ENCODE data around the gene ASIC2. TPM values are rescaled to one million over a fixed set of nuclear protein-coding genes. Genes with fewer than 3 reads are reported as not detected.

The ASIC2 gene
- total RNA-seq, 1 experiment from 2014 or later: 0.74 TPM

- H2BK20ac ChIP-seq (ENCODE audit: low read depth, low read length, poor library complexity, severe bottlenecking): no peak overlapping the region
- H3K9me3 ChIP-seq (ENCODE audit: control insufficient read depth, low read depth, low read length): no peaks in the 10 kb centered on the region
- H3K18ac ChIP-seq (ENCODE audit: insufficient read length, low read depth, low read length): no peak overlapping the region
- H3K4ac ChIP-seq (ENCODE audit: low read depth, low read length): no peak overlapping the region
- Mint-ChIP-seq H3K36me3 (ENCODE audit: insufficient read depth in 1 of 3, low read depth in 3 of 3) (no peaks in the 10 kb centered on the region), H3K4me1 (no peaks in the 10 kb centered on the region), H3K27me3 (ENCODE audit: low read depth) (peaks cover 33% of the 10 kb centered on the region), H3K4me3 (no peak overlapping the region), H3K27ac (no peak overlapping the region), H3K9me3 (no peaks in the 10 kb centered on the region)
- no peak overlapping the region for H2BK120ac ChIP-seq (ENCODE audit: low read depth, low read length, poor library complexity, severe bottlenecking)
- no peak overlapping the region for H2BK12ac ChIP-seq (ENCODE audit: insufficient read length, low read depth, low read length)
- H3K27me3 ChIP-seq (ENCODE audit: insufficient read depth, low read length): no peaks in the 10 kb centered on the region
- no CpG with 5 or more reads among the region's 2 CpGs for WGBS (ENCODE audit: extremely low coverage, insufficient read length, low lambda C conversion rate)
- no peak overlapping the region for H2AFZ ChIP-seq (ENCODE audit: low read length)
- no peak overlapping the region for H3T11ph ChIP-seq (ENCODE audit: low read length)
- no peak overlapping the region for H2AK5ac ChIP-seq (ENCODE audit: insufficient read length, low read length)
- H3K23ac ChIP-seq (ENCODE audit: insufficient read length, low read depth, low read length): no peak overlapping the region
- peaks cover 4% of the 10 kb centered on the region for H4K20me1 ChIP-seq (ENCODE audit: control insufficient read depth, insufficient read depth, insufficient read length)
- H4K8ac ChIP-seq (replicated peaks; ENCODE audit: insufficient read length, low read depth, low read length): no peak overlapping the region
- DNase-seq: no peak
- no peak for TF ChIP-seq CTCF (conservative IDR thresholded peaks at IDR 0.05)
- H2BK15ac ChIP-seq (ENCODE audit: low read depth, low read length): no peak overlapping the region
- H3K4me2 ChIP-seq (ENCODE audit: insufficient read depth, insufficient read length, low read length): no peak overlapping the region
- no peaks in the 10 kb centered on the region for H3K4me1 ChIP-seq (ENCODE audit: insufficient read depth, low read length)
- H4K5ac ChIP-seq (ENCODE audit: insufficient read length, low read depth, low read length): no peak overlapping the region
- H3K9ac ChIP-seq (ENCODE audit: extremely low read depth, insufficient read length, low read length): no peak overlapping the region
- H3K14ac ChIP-seq (ENCODE audit: insufficient read depth, low read length): no peak overlapping the region
- no peak overlapping the region for H3K27ac ChIP-seq (ENCODE audit: insufficient read length, low read depth, low read length)
- no peaks in the 10 kb centered on the region for H3K79me2 ChIP-seq (ENCODE audit: insufficient read depth, low read length)
- no peak overlapping the region for H4K91ac ChIP-seq (ENCODE audit: insufficient read length, low read depth, low read length)
- no peak overlapping the region for H2BK5ac ChIP-seq (ENCODE audit: insufficient read length, low read length)
- no peak overlapping the region for H3K56ac ChIP-seq (ENCODE audit: insufficient read length, low read depth, low read length)
- no peaks in the 10 kb centered on the region for H3K79me1 ChIP-seq (ENCODE audit: insufficient read depth, low read depth, low read length, poor library complexity, severe bottlenecking)
- H3K23me2 ChIP-seq (ENCODE audit: insufficient read length, low read depth, low read length, poor library complexity, severe bottlenecking): no peaks in the 10 kb centered on the region
Measured at GRCh38 chr17:33269337-33270060, 23.6 kb downstream of the ASIC2 start.

Data from H9 (cell line).